GM12878 (cell line): ENCODE measurements around the gene RAB26. TPM values are rescaled to one million over a fixed set of nuclear protein-coding genes. Genes with fewer than 3 reads are reported as not detected.

Source experiments
- ATAC-seq: fragments of 200-7000 bp; cut with Tn5 transposase; 3 replicates; pipeline ENCODE4 v1.9.1; 2020; ENCODE audit warnings: mild to moderate bottlenecking, moderate library complexity
- BruUV-seq: library from RNA; stranded (reverse); fragments of 400-500 nt; replicated peaks from 2 replicates; lab custom pipeline; 2021; lab: Mats Ljungman, UMichigan
- CTCF ChIA-PET: fragments of 300-600 bp; sonication (Branson Sonifier 250); formaldehyde crosslinking; extraction: SDS; loops from one replicate; lab custom pipeline; 2021; ENCODE audit warnings: inconsistent platforms; lab: Yijun Ruan, JAX
- POLR2A ChIA-PET: fragments of 350-600 bp; formaldehyde crosslinking; extraction: SDS; loops from one replicate; lab custom pipeline; 2021; ENCODE audit warnings: inconsistent platforms; lab: Charles Lee
- RAD21 ChIA-PET: fragments of 300-600 bp; sonication (Branson Sonifier 250); formaldehyde crosslinking; loops from one replicate; lab custom pipeline; 2023; ENCODE audit warnings: antibody characterized with exemption; ENCODE audit not compliant: unreplicated experiment; lab: Charles Lee
- SMC1A ChIA-PET: fragments of 300-600 bp; sonication (Branson Sonifier 250); formaldehyde crosslinking; loops from one replicate; lab custom pipeline; 2023; ENCODE audit not compliant: unreplicated experiment, uncharacterized antibody; lab: Charles Lee
- DNase-seq: peaks from one replicate; pipeline ENCODE4 v3.0.0-alpha.2; 2011; ENCODE audit warnings: low read depth, low spot score
- FAIRE-seq: peaks from 3 replicates; lab custom pipeline; 2011; peaks lifted over from hg19 to GRCh38; lab: Jason Lieb, UNC
- H2AFZ ChIP-seq: 2 replicates; pipeline ENCODE4 v1.6.0; 2011; ENCODE audit warnings: low read depth, low read length, control low read depth; ENCODE audit not compliant: control insufficient read depth
- H3K27ac ChIP-seq: 2 replicates; pipeline ENCODE4 v1.5.1; 2011; ENCODE audit warnings: control low read depth; ENCODE audit not compliant: control insufficient read depth, insufficient read depth
- H3K27me3 ChIP-seq, 2 experiments: replicated peaks in 1 of 2; 2 replicates each; pipeline versions ENCODE4 v1.6.0 to v1.6.1; 2011; ENCODE audit warnings: low read length in 1 of 2; ENCODE audit not compliant: control insufficient read depth in 2 of 2, insufficient read depth in 2 of 2
- H3K36me3 ChIP-seq, 2 experiments: 2 replicates each; pipeline ENCODE4 v1.5.1; 2011; ENCODE audit warnings: low read length in 1 of 2; ENCODE audit not compliant: control insufficient read depth in 2 of 2, insufficient read depth in 2 of 2
- H3K4me1 ChIP-seq: 2 replicates; pipeline ENCODE4 v1.6.1; 2011; ENCODE audit warnings: mild to moderate bottlenecking, low read length, moderate library complexity, mixed read lengths; ENCODE audit not compliant: control insufficient read depth, insufficient read depth
- H3K4me2 ChIP-seq: 2 replicates; pipeline ENCODE4 v1.6.0; 2011; ENCODE audit warnings: control low read depth; ENCODE audit not compliant: control insufficient read depth, insufficient read depth
- H3K4me3 ChIP-seq: fragments of 200-600 bp; sonication (generic); 2 replicates; pipeline ENCODE4 v1.5.1; 2016
- H3K79me2 ChIP-seq: 2 replicates; pipeline ENCODE4 v1.6.0; 2011; ENCODE audit warnings: low read length; ENCODE audit not compliant: control insufficient read depth, insufficient read depth
- H3K9ac ChIP-seq: 2 replicates; pipeline ENCODE4 v1.8.0; 2011; ENCODE audit warnings: low read length, control low read depth, mixed read lengths; ENCODE audit not compliant: control insufficient read depth, insufficient read depth
- H3K9me3 ChIP-seq: replicated peaks from 3 replicates; pipeline ENCODE4 v1.5.1; 2011; ENCODE audit warnings: mild to moderate bottlenecking, low read length; ENCODE audit not compliant: control insufficient read depth, insufficient read depth
- H4K20me1 ChIP-seq: 2 replicates; pipeline ENCODE4 v1.6.0; 2011; ENCODE audit not compliant: control insufficient read depth, insufficient read depth
- E4F1 ChIP-seq: fragments of 450-650 bp; IDR thresholded peaks from 2 replicates; pipeline ENCODE4 v1.6.1; 2018; ENCODE audit warnings: borderline replicate concordance, mild to moderate bottlenecking; ENCODE audit not compliant: partially characterized antibody
- FOXM1 ChIP-seq: IDR thresholded peaks from 2 replicates; pipeline ENCODE4 v1.6.1; 2012; ENCODE audit warnings: low read depth, mild to moderate bottlenecking, inconsistent platforms, low read length, moderate library complexity
- GATAD2B ChIP-seq: fragments of 450-650 bp; conservative IDR thresholded peaks from 2 replicates; pipeline ENCODE4 v1.6.1; 2017; ENCODE audit warnings: low read depth, mild to moderate bottlenecking, moderate library complexity
- MYB ChIP-seq: fragments of 150-350 bp; IDR thresholded peaks from 2 replicates; pipeline ENCODE4 v1.6.1; 2014; ENCODE audit warnings: mild to moderate bottlenecking, low read depth, low read length, borderline replicate concordance
- NR2C1 ChIP-seq: fragments of 450-650 bp; IDR thresholded peaks from 2 replicates; pipeline ENCODE4 v1.6.1; 2017; ENCODE audit warnings: antibody characterized with exemption, mild to moderate bottlenecking, moderate library complexity
- STAT1 ChIP-seq: fragments of 450-650 bp; conservative IDR thresholded peaks from 2 replicates; pipeline ENCODE4 v1.6.1; 2014; ENCODE audit warnings: antibody characterized with exemption, mild to moderate bottlenecking
- WGBS: methylation state at CpG from one replicate; pipeline ENCODE4 v1.1.6; 2016; ENCODE audit warnings: low lambda C conversion rate; ENCODE audit not compliant: insufficient replicate concordance, insufficient coverage; ENCODE audit errors: missing lambda C conversion rate; 5-methylcytosine and 5-hydroxymethylcytosine counted together
- in situ Hi-C: fragments of 300-500 bp; cut with MboI; formaldehyde crosslinking; loops from 9 replicates; pipeline ENCODE4 v1.14.3; 2018; ENCODE audit warnings: mixed read lengths
- intact Hi-C: fragments of 100-400 bp; cut with micrococcal nuclease; formaldehyde crosslinking; loops from one replicate; pipeline ENCODE4 v1.14.2; 2022; ENCODE audit not compliant: unreplicated experiment
- polyA plus RNA-seq, 11 experiments: library from polyadenylated mRNA; depleted of rRNA in 4 of 11; unstranded in 6 of 11; stranded (reverse) in 5 of 11; fragments of >200 nt; fragmentation: Nextera tagmentation in 4 of 11; fragmentation: Illumina TruSeq in 1 of 11; extraction: Ambion mirVana in 4 of 11; extraction: Trizol in 1 of 11; gene quantifications; 1 replicate in 1 of 11; 2 replicates in 10 of 11; pipeline versions ENCODE4 v1.2.1 to v1.2.3, GENCODE V29; 2011 to 2016; ENCODE audit warnings: inconsistent platforms in 2 of 11, missing spikeins in 2 of 11, low read depth in 1 of 11
- total RNA-seq, 4 experiments: library from RNA; depleted of rRNA in 3 of 4; stranded (reverse); fragments of >200 nt in 3 of 4; fragmentation: Illumina TruSeq in 1 of 4; extraction: Trizol in 1 of 4; gene quantifications; 2 replicates each; pipeline versions ENCODE4 v1.2.1 to v1.2.3, GENCODE V29; 2013 to 2021
- TF ChIP-seq, protein P1 (sequence below): IDR thresholded peaks from 2 replicates; pipeline ENCODE4 v1.6.1; 2011; ENCODE audit warnings: mild to moderate bottlenecking, low read depth, low read length, moderate library complexity; ENCODE audit not compliant: insufficient replicate concordance
- TF ChIP-seq, protein P2 (sequence below): IDR thresholded peaks from 2 replicates; pipeline ENCODE4 v1.6.1; 2011; ENCODE audit warnings: low read depth, low read length, improper control_type of control experiment, borderline replicate concordance

Gene RAB26
- total and polyA plus RNA-seq, 10 of the 15 experiments (the other 5 are each of a cell fraction or from before 2014, with no cell fraction given) = 0.13 to 4.5 (median 0.33) TPM; not detected in 1

- FAIRE-seq (no peak), DNase-seq (no peak), ATAC-seq (peak; percentile 48; the same call in 2 of the 3 replicates)
- in situ Hi-C loops (no loop called here), intact Hi-C loops (no loop called here)
- Histone ChIP-seq H3K27ac (no peak overlapping the region), H2AFZ (no peak overlapping the region), H3K27me3 (no peaks in the 10 kb centered on the region; a peak in 1 of 4 replicates), H3K9ac (no peak overlapping the region), H3K4me2 (no peak overlapping the region), H3K79me2 (no peaks in the 10 kb centered on the region), H3K9me3 (no peaks in the 10 kb centered on the region), H3K36me3 (no peaks in the 10 kb centered on the region), H3K4me3 (no peak overlapping the region), H3K4me1 (no peaks in the 10 kb centered on the region), H4K20me1 (no peaks in the 10 kb centered on the region)
- ChIA-PET SMC1A (no interaction called here), RAD21 (no interaction called here), CTCF (no interaction called here), POLR2A (no interaction called here)
- TF ChIP-seq MYB (no peak), E4F1 (no peak), FOXM1 (no peak), GATAD2B (no peak), STAT1 (no peak), NR2C1 (no peak)
- TF ChIP-seq, protein P1, sequence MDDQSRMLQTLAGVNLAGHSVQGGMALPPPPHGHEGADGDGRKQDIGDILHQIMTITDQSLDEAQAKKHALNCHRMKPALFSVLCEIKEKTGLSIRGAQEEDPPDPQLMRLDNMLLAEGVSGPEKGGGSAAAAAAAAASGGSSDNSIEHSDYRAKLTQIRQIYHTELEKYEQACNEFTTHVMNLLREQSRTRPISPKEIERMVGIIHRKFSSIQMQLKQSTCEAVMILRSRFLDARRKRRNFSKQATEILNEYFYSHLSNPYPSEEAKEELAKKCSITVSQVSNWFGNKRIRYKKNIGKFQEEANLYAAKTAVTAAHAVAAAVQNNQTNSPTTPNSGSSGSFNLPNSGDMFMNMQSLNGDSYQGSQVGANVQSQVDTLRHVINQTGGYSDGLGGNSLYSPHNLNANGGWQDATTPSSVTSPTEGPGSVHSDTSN = no peak
- TF ChIP-seq, protein P2, sequence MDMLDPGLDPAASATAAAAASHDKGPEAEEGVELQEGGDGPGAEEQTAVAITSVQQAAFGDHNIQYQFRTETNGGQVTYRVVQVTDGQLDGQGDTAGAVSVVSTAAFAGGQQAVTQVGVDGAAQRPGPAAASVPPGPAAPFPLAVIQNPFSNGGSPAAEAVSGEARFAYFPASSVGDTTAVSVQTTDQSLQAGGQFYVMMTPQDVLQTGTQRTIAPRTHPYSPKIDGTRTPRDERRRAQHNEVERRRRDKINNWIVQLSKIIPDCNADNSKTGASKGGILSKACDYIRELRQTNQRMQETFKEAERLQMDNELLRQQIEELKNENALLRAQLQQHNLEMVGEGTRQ = no peak
- WGBS = 37% methylated on average over 24 of the region's 30 CpGs
- BruUV-seq = no TSS peak
These were observed 35.2 kb downstream of the RAB26 start for GRCh38 chr16:2183671-2184070.
